Endothelial cell of hepatic sinusoid (primary cell): ENCODE measurements around the gene CDC42EP4.

Source experiments
- in situ Hi-C: cut with HindIII; loops from 2 replicates; pipeline ENCODE4 v1.10.0; 2017; ENCODE audit warnings: low sequenced_read_pairs

Gene CDC42EP4

DNA sequence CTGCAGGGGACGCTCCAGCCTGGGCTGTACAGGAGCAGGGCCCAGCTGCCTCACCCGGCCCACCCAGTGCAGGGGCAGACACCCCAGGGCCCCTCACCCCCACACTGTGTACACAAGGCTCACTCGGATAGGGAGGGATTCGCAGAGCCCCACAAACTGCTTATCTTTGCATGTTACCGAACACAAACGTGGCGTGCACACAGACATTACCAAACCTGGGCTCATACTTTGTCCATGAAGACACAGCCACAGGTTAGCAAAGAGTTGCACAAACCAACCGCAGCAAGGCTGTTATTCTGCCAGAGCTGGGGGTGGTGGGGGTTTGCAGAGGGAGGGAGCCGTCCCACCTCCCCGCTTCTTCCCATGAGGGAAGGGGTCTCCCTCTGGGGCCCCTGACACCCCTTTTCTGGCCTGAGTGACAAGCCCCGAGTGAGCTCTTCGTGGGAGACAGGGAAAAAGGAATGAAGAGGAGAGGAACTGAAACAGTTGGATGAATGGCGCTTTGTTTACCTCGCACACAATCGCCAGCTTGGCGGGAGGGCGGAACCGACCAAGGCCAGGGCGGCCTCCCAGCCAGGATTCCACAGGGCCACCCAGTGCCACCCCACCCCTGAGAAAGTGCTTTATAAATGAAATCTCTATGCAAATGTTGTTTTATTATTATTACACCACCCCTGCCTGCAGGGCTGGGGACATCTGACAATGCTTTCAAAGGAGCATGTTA is 49.7 kb downstream of the CDC42EP4 start:
- in situ Hi-C loops = no loop called here

DNA sequence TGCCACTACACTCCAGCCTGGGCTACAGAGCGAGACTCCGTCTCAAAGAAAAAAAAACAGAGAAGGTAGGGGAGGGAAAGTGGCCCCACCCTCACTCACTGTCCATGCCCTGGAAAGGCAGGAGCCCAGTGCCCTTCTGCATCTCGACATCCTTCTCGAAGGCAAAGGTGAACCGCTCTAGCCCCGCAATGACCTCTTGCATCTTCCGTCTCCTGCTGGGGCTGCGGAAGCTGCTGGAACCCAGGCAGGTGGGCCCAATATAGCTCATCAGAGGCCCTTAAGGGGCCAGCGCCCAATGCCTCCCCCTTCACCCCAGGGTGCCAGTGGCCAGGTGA is 50.2 kb downstream of the CDC42EP4 start, which contains the start of gene CPSF4L:
CPSF4L (minus strand) TSS at position 264 of the 335 bp plus-strand sequence; CDS start at position 202, 62 bp downstream.
- in situ Hi-C loops = no loop called here

DNA sequence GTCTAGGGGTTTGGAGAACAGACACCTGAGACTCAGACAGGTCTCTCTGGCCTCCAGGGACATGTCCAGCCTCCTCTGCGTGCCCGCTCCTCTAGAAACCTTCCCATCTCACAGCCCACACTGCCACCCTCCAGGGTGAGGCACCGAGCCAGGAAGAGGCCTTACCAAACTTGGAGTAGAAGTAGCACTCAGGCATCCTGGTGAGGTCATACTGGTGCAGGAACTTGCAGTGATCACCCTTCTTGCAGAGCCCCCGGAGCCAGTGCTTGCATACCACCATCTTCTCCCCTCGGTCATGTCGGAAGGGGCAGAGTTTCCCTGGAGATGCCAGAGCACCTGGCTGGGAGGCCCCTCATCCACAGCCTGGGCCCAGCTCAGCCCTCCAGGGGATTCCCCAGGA is 54.3 kb downstream of the CDC42EP4 start:
- in situ Hi-C loops = no loop called here

DNA sequence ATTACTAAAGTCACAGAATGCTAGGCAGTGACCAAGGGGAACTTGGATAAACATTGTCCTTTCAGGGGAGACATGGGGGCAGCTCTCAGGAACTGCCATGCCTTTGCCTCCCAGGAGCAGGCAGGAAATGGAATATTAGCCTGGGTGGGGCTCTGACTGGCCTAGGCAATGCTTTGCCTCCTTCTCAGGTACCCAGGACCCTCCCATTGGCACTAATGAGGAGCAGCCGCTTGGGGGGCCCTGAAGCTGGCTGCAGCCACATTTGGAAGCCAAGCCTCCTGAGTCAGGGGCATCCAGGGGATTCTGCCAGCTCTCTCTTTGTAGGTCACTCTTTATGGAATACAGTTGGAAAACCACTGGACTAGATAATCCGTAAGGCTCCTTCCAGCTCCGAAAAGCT is 55.6 kb downstream of the CDC42EP4 start:
- in situ Hi-C loops = no loop called here

DNA sequence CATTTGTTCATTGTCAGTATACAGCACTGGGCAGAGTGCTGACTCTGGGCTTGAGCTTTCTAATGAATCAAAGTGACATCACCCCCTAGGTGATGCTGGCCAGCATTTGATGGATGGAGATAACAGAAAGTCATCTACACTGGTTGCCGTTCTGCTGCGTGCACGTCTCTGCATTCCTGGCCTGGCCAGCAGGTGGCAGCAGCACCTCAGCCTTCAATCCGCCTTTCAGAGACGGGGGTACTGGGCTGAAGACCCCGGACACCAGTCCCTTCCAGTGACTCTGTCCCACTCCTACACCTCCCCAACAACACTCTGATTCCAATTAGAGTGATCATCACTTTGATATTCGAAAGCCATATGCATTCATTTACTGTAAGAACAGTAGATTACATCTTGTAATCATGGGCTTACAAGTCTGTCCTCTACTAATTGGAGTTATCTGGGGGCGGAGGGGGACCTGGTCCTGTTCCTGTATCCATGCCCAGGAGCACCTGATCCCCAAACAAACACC is 56.1 kb downstream of the CDC42EP4 start:
- in situ Hi-C loops = no loop called here

DNA sequence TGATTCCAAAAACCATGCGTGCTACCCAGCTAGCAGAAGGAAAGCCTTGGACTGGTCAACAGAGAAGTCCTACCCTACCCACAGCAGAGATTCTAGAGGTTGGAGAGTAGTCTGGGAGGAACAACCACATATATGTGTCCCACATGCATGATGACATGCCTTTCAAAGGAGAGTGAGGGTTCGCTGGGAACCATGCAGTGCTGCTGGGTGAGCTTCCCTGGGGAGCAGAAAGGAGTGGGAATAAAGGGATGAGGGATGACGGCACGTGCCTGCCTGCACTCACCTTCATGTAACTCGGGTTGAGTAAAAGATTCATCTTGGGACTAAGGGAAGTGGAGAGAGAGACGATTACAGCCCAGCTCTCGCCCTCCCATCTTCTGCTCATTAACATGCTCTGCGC is 59.9 kb downstream of the CDC42EP4 start:
- in situ Hi-C loops = no loop called here

DNA sequence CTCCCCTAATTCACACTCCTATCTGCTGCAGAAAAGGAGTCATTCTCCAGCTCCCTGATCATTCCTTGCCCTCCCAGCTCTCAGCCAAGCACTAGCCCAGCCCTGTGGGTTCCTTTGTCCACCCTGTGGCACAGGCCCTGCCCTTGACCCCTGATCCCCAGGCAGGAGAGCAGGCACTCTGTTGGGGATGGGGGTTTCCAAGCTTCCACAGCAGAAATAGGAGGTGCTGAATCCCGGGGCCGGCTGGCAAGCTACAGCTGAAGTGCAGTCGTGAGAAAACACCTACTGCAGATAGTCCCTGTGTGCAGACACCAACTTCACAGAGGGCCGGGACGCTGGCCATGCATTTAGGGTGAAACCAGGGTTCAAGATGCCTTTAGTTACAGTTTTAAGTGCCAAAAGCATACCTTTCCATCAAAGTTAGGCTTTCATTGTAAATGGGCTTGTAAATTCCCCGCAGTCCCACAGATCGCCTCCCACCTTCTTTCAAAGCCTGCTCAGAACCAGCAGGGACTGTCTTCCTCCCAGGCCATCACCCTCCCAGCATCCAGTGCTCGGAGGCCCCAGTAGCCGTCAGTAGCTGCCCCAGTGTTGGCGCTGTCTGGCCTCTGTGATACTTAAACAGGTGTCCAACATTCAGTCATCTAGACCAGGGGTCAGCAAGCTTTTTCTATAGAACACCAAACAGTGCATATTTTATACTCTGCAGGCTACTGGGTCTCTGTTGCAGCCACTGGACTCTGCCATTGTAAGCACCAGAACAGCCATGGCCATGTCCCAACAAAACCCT is 60.8 kb downstream of the CDC42EP4 start:
- in situ Hi-C loops = no loop called here

DNA sequence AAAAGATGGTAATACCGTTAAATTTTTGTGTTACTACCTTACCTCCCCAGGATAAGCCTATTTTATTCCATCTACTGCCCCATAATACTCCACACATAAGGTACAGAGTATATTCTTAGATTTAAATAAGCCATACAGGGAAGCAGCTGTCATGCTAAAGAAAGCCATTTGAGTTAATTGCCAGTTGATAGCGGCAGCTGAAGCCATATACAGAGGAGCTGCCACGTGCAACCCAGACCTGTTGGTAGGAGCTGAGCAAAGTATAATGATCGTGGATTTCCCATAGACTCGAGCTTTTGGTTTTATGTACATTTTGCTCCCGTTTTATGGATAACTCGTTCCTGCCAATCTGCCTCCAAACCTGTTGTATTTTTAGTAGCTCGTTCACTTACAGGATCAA is 62.1 kb downstream of the CDC42EP4 start:
- in situ Hi-C loops = loop anchor here (5.0 kb wide), 1 partner anchor 98 kb away; no protein-coding TSS in a partner anchor

DNA sequence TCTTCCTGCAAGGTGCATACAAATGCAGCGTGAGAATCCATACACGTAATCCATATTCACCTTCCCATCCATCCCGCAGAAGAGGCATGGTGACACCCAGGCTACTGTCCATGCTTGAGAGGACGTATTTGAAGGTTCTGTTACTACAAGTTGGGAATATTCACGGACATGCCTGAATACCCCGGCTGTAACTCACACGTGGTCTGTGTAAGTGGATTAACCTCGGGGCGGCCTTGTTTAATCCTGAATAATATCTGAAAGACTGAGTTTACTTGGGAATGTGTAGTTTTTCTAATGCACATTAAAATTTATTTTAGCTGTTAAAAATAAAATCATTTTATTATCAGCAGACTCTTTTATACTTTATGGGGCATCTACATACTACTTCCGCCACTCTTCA is 63.3 kb downstream of the CDC42EP4 start:
- in situ Hi-C loops = loop anchor here (5.0 kb wide), 1 partner anchor 99 kb away; no protein-coding TSS in a partner anchor

DNA sequence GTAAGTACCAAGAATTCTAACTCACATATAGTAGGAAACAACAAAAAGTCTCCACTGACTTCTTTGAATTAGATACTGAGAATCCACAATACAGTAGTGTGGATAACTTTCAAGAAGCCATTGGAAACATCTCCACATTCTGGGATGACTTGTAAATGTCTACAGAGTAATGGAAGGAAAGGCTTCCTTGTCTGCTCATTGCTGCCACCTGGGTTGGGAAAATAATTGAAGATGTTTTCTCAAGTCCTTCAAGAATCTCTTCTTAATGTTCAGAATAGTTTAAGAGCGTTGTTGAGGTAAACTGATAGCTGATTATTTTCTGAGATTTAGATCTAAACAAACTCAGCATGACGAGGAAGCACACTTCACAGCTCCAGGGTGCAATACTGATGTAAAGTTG is 64.1 kb downstream of the CDC42EP4 start:
- in situ Hi-C loops = loop anchor here (5.0 kb wide), 1 partner anchor 100 kb away; no protein-coding TSS in a partner anchor

DNA sequence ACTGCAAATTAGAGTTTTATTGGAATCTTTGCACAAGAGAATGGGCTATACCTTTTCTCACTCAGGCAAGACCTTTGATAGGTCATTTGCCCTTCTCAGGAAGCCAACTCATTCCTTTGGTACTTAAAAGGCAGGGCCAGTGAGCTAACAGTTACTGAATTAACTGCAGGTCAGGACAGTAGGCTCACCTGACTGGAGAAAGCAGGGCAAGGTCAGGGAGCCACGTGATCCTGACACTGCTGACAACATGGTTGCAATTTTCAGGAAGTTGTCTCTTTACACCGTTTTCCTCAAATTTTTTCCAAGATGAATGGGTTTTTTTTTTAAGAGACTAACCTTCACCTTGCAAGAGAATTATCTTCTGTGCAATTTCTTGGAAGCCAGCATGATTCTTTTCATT is 71.2 kb downstream of the CDC42EP4 start:
- in situ Hi-C loops = no loop called here

DNA sequence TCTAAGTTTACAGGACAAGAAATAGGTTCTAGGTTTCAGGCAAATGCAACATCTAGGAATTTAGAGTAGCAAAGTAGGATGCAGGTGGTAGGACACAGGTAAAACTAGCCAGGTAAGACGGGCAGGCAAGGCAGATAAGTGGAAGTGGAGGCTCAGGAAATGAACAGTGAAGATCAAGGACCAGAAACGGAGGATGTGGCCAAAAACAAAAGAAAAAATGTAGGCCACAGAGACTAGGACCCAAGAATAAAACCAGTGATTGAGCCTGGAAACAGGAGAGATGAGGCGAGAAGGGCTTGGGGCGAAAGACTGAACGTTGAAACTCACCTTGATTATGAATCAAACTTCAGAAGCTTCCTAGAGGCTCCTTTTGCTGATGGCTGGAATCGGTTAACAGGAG is 74.1 kb downstream of the CDC42EP4 start:
- in situ Hi-C loops = no loop called here

DNA sequence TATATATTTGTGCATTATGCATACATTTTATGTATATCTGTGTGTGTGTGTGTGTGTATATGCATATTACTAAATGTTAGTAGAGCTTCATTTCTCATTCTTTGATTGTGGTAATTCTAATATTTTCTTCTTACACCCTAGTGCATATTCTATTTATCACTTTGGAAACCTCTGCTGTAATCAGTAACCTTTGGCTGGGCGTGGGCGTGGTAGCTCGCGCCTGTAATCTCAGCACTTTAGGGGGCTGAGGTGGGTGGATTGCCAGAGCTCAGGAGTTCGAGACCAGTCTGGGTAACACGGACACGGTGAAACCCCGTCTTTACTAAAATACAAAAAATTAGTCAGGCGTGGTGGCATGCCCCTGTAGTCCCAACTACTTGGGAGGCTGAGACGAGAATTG is 77.1 kb downstream of the CDC42EP4 start:
- in situ Hi-C loops = no loop called here
